ENCODE data around the gene CLASP2.

CLASP2 gene

GRCh38 chr3:33538678-33539339, 179.2 kb downstream of the CLASP2 start:
- H3K27me3 Mint-ChIP-seq (ENCODE audit: low read depth, poor library complexity), result no peaks in the 10 kb centered on the region
- DNase-seq, result no peak
- peaks cover 53% of the 10 kb centered on the region for H3K36me3 Mint-ChIP-seq (ENCODE audit: low read depth)
- no peak for TF ChIP-seq CTCF (IDR thresholded peaks at IDR 0.05)
- H3K4me3 Mint-ChIP-seq, result no peak overlapping the region
- no peaks in the 10 kb centered on the region for H3K4me1 Mint-ChIP-seq
- no peak overlapping the region for H3K27ac Mint-ChIP-seq
- H3K9me3 Mint-ChIP-seq, result no peaks in the 10 kb centered on the region

- Mint-ChIP-seq H3K36me3 (ENCODE audit: low read depth) (peaks cover 55% of the 10 kb centered on the region), H3K27ac (peak overlapping the region; percentile 6), H3K4me3 (no peak overlapping the region), H3K9me3 (no peaks in the 10 kb centered on the region), H3K27me3 (ENCODE audit: low read depth, poor library complexity) (no peaks in the 10 kb centered on the region), H3K4me1 (no peaks in the 10 kb centered on the region)
- no peak for DNase-seq
- TF ChIP-seq CTCF (IDR thresholded peaks at IDR 0.05), result no peak
These were observed 180.9 kb downstream of the CLASP2 start for GRCh38 chr3:33537133-33537532.

GRCh38 chr3:33526787-33527186, 191.3 kb downstream of the CLASP2 start:
- H3K27me3 Mint-ChIP-seq (ENCODE audit: low read depth, poor library complexity), result no peaks in the 10 kb centered on the region
- no peak for TF ChIP-seq CTCF (IDR thresholded peaks at IDR 0.05)
- H3K36me3 Mint-ChIP-seq (ENCODE audit: low read depth), result peaks cover 98% of the 10 kb centered on the region
- H3K9me3 Mint-ChIP-seq, result peaks cover 70% of the 10 kb centered on the region
- no peaks in the 10 kb centered on the region for H3K4me1 Mint-ChIP-seq
- no peak overlapping the region for H3K4me3 Mint-ChIP-seq
- no peak for DNase-seq
- no peak overlapping the region for H3K27ac Mint-ChIP-seq

GRCh38 chr3:33525232-33525631, 192.8 kb downstream of the CLASP2 start:
- Mint-ChIP-seq H3K27ac (peak overlapping the region; percentile 73), H3K36me3 (ENCODE audit: low read depth) (peaks cover 92% of the 10 kb centered on the region), H3K4me3 (no peak overlapping the region), H3K4me1 (no peaks in the 10 kb centered on the region), H3K27me3 (ENCODE audit: low read depth, poor library complexity) (peaks cover under 1% of the 10 kb centered on the region), H3K9me3 (peaks cover 70% of the 10 kb centered on the region)
- no peak for TF ChIP-seq CTCF (IDR thresholded peaks at IDR 0.05)
- DNase-seq, result no peak

- Mint-ChIP-seq H3K27ac (no peak overlapping the region), H3K4me3 (no peak overlapping the region), H3K9me3 (peaks cover 56% of the 10 kb centered on the region), H3K36me3 (ENCODE audit: low read depth) (peaks cover 75% of the 10 kb centered on the region), H3K4me1 (no peaks in the 10 kb centered on the region), H3K27me3 (ENCODE audit: low read depth, poor library complexity) (peaks cover 2% of the 10 kb centered on the region)
- TF ChIP-seq CTCF (IDR thresholded peaks at IDR 0.05), result no peak
- DNase-seq, result no peak
These were observed 194.9 kb downstream of the CLASP2 start for GRCh38 chr3:33523093-33523667.

- Mint-ChIP-seq H3K9me3 (peaks cover 41% of the 10 kb centered on the region), H3K27me3 (ENCODE audit: low read depth, poor library complexity) (peaks cover 2% of the 10 kb centered on the region), H3K36me3 (ENCODE audit: low read depth) (peaks cover 70% of the 10 kb centered on the region), H3K4me1 (no peaks in the 10 kb centered on the region), H3K27ac (peak overlapping the region; percentile 11), H3K4me3 (no peak overlapping the region)
- no peak for TF ChIP-seq CTCF (IDR thresholded peaks at IDR 0.05)
- DNase-seq, result no peak
These were observed 196.3 kb downstream of the CLASP2 start for GRCh38 chr3:33521736-33522135.

All from nephron progenitor cell (in vitro differentiated cells).